ENCODE data around the gene ATM.
A peak's percentile ranks its signal among the peaks of the same experiment; 100 is the strongest.
"Not testable (repeated sequence)": the region's sequence is repeated elsewhere in the genome, so short reads cannot be mapped to it uniquely, and the experiment has no call there.

ATM gene

DNA sequence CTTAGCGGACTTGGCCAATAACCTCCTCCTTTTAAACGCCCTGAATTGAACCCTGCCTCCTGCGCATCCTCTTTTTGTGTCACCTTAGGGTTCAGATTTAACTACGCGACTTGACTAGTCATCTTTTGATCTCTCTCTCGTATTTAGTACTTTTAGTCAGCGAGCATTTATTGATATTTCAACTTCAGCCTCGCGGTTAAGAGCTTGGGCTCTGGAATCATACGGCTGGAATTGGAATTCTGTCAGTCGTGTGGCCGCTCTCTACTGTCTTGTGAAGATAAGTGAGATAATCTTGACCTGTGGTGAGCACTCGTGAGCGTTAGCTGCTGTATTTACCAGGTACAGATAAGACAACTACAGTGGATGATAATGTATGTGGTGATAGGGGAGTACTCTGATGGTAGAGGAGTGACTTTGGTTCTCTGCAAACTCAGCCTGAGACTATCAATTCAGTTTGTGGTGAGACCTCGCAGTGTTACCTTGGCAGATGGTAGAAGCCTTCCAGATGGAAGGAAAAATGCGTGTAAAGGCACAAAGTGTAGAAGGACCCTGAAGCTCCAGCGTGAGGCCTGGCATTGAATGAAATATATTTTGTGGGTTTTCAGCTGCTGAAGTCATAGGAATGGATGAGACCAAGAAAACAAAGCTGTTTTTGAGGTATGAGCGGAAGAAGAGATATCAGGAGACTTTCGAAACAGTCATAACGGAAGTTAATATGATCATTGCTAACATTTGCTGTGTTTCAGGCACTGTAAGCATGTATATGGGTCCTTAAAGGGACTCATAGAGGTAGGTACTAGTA lies 682 bp downstream of the ATM start:
- peak in 1 of 2 donors; percentile 68 for DNase-seq

DNA sequence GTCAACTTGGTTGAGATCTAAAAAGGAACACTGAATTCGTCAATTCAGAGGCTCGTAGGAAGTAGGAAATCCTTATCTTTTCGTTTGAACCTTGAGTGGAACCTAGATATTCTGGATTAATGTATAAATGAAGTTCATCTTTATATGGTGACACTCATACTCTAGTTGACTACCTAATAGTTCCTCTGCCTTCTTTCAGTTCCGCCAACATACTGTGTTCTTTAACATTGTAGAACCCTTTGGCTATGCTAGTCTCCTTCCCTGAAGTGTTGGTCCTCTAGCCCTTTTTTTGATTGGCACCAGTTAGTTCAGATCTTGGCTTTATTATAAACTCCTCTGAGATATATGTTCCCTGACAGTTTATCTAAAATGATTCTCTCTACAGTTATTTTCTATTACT lies 1.5 kb downstream of the ATM start:
- peak in 1 of 2 donors; percentile 38 for DNase-seq

DNA sequence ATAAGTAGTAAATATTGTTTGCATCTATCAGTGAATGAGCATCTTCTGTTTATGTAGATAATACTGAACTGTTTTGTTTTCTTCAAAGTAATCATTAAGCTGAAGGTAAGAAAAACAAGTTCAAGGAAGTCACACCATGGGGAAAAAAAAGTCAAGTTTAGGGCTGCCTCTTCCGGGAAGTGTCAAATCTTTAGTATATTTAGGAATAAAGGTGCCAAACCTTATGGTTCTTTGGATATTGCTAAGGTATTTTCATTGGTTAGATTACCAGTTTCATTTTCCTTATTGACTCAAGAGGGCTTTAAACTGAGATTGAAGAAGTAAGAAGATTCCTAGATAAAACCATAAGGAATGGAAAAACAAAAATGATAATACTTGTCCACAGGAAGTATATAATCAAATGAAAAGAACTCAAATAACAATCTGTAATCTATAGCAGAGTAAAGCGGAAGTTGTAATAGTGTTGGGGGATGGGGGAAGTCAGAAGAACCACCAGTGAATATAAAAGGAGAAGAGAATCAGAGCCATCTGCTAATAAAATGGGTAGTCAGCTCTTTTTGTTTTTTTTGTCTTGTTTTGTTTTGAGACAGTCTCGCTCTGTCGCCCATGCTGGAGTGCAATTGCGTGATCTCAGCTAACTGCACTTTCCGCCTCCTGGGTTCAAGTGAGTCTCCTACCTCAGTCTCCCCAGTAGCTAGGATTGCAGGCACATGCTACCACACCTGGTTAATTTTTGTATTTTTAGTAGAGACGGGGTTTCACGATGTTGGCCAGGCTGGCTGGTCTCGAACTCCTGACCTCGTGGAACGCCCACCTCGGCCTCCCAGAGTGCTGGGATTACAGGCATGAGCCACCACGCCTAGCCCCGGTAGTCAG lies 2.3 kb downstream of the ATM start:
- DNase-seq = peak; percentile 57 to 85

DNA sequence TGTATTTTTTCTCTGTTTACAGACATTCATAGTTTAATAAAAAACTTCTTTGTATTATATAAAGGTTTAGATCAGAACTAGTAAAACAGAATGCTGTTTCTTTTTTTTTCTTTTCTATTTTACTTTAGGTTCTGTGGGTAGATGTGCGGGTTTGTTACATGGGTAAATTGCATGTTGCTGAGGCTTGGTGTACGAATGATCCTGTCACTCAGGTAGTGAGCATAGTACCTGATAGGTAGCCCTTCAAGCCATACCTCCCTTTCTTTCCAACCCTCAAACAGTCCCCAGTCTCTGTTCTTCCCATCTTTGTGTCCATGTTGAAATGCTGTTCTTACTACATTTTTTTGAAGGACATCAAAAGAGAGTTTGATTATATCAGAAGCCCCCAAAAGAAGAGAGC lies 3.2 kb downstream of the ATM start:
- peak in 1 of 2 donors; percentile 32 for DNase-seq

DNA sequence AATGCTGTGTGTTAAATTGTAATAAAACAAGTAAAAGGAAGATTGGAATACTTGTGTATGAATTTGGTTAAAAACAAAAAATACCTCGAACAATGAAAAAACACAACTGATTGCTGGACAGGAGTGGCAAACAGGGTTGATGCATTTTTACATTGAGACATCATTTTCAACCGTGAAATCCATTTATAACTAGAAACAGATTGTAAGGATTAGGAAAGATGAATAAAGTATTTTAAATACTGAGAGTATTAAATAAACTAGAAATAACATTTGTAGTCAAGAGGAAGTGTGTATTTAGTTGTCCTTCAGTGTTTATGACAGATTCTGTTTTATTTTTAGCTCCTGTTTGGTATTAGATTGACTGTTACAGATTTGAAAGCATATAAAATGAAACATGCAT lies 5.4 kb downstream of the ATM start:
- no peak for DNase-seq

DNA sequence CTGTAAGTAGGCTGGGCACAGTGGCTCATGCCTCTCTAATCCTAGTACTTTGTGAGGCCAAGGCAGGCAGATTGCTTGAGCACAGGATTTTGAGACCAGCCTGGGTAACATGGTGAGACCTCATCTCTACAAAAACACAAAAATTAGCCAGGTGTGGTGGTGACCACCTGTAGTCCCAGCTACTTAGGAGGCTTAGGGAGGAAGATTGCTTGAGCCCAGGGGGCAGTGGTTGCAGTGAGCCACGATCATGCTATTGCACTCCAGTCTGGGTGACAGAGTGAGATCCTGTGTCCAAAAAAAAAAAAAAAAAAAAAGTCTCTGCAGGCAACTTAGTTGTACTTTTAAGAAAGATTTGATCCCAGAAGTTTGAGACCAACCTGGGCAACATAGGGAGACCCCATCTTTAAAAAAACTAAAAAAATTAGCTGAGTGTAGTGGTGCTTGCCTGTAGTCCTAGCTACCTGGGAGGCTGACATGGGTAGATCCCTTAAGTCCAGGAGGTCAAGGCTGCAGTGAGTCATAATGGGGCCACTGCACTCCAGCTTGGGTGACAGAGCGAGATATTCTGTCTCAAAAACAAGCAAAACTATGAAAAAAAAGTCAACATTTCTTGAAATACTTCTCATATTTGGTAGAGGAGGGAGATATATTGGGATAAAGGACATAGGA lies 10.5 kb downstream of the ATM start:
- DNase-seq = no peak

DNA sequence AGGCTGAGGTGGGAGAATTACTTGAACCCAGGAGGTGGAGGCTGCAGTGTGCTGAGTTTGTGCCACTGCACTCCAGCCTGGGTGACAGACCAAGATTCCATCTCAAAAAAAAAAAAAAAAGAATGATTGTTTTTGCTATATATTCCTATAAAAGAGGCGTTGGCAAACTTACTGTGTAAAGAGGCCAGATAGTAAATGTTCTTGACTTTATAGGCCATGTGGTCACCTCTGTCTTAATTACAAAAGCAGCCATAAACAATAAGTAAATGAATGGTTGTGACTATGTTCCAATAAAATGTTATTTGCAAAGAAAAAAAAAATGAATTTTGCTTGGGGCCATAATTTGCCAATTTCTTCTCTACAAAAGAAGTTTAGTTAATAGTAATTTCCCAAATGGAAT lies 12.3 kb downstream of the ATM start:
- DNase-seq = no peak

DNA sequence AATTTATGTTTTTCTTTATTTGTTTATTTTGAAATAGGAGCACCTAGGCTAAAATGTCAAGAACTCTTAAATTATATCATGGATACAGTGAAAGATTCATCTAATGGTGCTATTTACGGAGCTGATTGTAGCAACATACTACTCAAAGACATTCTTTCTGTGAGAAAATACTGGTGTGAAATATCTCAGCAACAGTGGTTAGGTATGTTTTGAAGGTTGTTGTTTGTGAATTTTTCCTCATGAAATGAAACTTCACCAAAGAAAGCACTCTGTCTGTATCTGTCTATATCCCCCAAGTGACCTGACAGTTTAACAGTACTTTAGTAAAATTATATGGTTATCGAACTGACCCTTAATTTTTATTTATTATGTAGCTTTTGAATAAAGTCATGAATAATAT lies 12.8 kb downstream of the ATM start:
- DNase-seq = peak in 1 of 2 donors; percentile 28

DNA sequence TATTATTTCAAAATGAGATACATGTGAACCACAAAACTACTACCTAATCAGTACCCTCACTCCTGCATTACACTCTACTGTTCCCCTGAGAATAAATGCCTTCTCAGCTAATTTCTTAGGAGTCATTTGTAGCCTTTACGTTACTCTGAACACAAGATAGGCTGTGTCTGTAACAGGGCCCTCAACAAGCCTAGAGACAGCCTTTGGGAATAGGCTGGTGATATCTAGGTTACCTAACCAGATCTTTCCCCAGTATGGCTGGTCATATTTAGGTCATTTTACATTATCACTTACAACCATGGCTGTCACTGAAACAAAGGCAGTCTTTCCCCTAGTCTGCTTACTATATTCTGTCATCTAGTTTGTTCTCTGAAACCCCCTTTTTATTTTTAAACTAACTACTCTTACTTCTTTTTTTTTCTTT lies 14.2 kb downstream of the ATM start:
- DNase-seq = peak in 1 of 2 donors; percentile 61

DNA sequence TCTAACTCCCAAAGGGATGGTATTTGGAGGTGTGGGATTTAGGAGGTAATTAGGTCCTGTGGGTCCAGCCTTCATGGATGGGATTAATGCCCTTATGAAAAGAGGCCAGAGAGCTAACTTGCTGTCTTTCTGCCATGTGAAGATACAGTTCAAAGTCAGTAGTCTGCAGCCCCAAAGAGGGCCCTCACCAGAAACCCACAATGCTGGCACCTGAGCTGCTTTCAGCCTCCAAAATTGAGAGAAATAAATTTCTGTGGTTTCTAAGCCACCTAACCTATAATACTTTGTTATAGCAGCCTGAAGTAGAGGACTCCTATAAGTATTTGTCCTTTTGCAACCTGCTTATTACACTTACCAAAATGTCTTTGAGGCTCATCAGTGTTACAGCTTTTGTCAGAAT lies 16.2 kb downstream of the ATM start:
- DNase-seq = peak in 1 of 2 donors; percentile 54

DNA sequence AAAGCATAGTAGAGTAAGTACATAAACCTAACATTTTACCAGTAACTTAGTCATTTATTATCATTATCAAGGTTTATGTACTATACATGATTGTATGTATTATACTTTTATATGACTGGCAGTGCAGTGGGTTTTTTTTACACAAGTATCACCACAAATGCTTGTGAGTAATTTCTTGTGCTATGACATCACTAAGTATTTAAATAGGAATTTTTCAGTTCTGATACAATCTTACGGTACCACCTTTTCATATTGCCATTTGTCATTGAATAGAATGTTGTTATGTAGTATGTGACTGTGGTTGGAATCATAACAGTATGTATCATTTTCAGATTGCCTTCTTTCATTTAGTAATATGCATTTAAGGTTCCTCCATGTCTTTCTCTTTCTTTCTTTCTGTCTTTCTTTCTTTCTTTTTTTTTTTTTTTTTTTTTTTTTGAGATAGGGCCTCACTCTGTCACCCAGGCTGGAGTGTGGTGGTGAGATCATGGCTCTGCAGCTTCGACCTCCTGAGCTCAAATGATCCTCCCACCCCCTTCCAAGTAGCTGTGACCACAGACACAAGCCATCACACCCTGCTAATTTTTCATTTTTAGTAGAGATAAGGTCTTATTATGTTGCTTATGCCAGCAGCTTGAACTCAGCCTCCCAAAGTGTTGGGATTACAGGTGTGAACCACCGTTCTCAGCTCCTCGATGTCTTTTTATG lies 18.6 kb downstream of the ATM start:
- DNase-seq = peak; percentile 25 to 59

DNA sequence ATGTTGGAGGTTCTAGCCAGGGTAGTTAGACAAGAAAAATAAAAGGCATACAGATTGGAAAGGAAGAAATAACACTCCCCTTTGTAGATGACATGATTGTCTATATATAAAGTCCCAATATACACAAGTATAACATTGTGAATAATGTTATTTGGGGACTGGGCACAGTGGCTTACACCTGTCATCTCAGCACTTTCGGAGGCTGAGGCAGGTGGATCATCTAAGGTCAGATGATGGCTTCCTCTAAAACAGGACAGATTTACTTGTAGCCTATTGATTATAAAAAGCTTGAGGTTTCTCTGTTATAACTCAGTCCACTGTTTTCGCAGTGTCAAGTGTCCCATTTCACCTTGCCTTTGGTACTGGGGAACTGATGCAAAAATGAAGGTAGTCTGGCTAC lies 19.6 kb downstream of the ATM start:
- DNase-seq = no peak

DNA sequence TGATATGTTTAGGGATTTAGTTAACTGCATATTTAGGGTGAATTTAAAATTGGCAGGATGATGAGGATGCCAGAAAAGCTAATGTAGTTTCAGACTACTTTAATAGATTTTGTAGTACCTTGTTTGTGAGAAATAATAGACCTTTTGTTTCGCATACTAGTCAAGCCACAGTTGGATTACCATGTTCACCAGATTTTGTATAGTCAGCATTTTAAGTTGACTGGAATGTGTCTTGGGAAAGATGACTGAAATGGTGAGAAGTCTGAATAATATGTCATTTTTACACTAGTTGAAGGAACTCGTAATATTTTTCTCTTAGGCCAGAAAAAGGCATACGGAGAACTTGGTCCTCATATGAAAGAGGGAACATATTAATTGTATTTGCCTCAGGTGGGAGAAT lies 23.4 kb downstream of the ATM start:
- no peak for DNase-seq

DNA sequence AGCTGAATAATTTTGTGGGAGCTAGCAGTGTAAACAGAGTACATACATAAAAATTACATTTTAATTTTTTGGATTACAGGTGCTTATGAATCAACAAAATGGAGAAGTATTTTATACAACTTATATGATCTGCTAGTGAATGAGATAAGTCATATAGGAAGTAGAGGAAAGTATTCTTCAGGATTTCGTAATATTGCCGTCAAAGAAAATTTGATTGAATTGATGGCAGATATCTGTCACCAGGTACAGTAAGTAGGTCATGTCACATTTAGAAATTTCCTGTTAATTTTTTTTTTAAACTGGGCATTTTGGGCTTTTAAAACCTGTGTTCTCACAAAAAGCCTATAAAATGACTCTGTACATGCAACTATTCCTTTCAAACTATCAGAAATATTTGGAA lies 24.0 kb downstream of the ATM start:
- no peak for DNase-seq

DNA sequence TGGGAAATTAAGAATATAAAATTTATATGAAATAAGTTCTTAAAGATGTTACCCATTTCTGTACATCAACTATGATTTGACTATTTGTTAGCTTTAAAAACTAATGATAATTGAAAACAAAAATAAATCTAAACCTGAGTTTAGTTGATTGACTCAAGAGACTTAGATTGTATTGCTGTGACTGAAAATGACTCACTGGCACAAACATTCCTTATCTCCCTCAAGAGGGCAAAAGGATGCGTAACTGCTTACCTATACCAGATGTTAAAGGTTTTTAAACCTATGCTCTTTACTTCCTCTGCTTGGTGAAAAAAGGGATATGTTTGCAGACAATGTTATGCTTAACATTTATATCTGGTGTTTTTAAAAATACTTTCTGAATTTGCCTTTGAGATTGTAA lies 30.3 kb downstream of the ATM start:
- no peak for DNase-seq

DNA sequence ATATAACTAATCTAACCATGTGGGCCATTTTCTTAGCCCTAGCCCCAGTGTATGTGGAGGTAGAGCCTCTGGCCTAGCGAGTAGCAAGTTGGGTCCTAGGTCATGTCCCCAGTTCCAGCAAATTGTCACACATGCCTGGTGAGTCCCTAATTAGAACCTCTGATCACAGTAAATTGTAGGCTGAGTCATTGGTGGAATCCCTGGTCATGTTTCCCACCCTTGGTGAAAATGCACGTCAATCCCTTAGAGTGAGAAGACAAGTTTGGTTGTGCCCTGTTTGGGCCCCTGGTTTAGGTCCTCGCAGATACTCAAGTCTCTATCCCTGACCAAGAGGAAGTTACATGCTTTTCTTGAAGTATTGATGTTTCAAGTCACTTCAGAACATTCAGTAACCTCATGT lies 46.7 kb downstream of the ATM start:
- DNase-seq = no peak

DNA sequence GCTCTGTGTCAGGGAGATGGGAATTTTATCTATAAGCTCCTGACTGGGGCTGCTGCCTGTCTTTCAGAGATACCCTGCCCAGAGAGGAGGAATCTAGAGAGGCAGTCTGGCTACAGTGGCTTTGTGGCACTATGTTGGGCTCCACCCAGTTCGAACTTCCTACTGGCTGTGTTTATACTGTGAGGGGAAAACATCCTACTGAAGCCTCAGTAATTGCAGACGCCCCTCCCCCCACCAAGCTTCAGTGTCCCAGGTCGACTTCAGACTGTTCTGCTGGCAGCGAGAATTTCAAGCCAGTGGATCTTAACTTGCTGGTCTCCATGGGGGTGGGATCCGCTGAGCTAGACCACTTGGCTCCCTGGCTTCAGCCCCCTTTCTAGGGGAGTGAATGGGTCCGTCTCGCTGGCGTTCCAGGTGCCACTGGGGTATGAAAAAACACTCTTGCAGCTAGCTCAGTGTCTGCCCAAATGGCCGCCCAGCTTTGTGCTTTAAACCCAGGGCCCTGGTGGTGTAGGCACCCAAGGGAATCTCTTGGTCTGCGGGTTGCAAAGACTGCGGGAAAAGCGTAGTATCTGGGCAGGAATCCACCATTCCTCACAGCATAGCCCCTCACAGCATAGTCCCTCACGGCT lies 54.2 kb downstream of the ATM start:
- DNase-seq = not testable (repeated sequence)

DNA sequence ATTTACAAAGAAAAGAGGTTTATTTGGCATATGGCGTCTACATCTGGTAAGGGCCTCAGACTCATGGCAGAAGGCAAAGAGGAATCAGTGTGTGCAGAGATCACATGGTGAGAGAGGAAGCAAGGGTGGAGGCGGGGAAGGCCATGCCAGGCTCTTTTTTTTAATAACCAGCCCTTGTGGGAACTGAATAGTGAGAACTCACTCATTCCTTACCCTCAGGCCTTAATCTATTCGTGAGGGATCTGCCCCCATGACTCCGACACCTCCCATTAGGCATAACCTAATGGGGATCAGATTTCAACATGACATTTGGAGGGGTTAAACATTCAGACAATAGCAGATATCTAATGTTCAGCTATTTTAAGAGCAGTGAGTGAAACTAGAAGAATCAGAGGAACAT lies 55.7 kb downstream of the ATM start:
- no peak for DNase-seq

DNA sequence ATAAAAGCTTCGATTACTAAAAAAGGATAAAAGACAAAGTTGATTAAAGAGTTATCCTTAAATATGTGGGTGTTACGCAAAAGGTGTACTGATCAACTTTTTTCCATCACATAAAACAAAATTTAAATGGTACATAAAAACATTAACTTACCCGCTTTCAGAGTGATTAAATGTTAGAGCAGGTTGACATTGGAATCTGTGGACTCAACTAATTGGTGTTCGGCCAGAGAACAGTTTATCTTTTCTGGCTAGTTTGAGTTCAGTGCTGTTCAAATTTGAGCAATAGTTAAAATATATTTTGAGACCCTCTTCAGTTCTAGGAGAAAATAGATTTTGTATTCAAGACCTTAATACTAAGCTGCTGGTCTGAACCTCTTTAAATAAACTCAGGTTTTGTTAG lies 56.1 kb downstream of the ATM start:
- no peak for DNase-seq

DNA sequence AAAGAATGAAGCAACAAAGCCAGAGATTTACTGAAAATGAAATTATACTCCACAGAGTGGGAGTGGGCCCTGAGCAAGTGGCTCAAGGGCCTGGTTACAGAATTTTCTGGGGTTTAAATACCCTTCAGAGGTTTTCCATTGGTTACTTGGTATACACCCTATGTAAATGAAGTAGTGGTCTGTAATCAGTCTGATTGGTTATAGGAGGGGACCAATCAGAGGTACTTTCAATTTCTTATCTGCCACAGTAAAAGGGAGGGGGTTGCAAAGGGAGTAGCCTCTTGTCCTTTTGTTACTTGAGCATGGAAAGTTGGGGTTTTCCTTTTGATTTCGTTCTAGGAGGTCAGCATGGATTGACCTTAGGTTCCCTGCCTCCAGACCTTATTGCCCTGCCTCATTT lies 63.5 kb downstream of the ATM start:
- peak in 1 of 2 donors; percentile 12 for DNase-seq

DNA sequence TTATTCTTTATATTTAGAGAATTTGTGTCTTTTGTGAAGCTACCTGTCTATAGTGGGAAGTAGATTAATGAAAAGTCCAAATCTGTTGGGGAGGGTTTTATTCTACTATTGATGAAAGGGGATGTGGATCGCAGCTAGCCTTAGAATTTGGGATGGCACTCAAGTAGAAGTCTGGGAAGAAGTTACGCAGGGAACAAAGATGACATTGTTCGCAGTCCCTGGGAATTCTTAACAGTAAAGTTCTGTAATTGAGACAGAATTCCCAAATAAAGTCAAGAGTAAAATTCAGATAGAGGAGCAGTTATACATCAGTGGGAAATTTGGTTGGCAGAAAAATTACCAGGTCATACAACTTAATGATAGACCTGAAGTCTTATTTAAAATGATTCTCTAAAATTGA lies 64.1 kb downstream of the ATM start:
- DNase-seq = no peak

DNA sequence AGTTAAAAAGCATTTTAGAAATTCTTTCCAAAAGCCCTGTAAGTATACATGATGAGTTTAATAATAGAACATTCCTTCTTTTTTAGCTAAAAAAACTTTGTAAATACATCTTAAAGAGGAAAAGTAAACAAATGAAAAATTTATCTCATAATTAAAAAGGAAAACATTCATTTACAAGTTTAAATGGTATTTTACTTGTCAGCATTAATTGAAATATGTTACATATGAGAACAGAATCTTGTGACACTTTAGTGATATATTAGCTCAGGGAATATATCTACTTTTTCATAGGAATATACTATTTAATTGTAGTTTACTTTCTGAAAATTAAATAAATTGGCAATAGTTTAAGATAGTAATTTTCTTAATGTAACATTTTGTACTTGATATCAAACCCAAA lies 66.2 kb downstream of the ATM start:
- not testable (repeated sequence) for DNase-seq

Measured in CD4-positive, alpha-beta T cell treated with Interferon alpha-2 for 1 hour (primary cell).